OCI-LY7 (cell line): ENCODE data around the gene RAB8A. TPM values are rescaled to one million over a fixed set of nuclear protein-coding genes. Genes with fewer than 3 reads are reported as not detected.

Source experiments
- BruUV-seq: library from RNA; stranded (reverse); fragments of 400-500 nt; replicated peaks from 2 replicates; lab custom pipeline; 2021; lab: Mats Ljungman, UMichigan
- CTCF ChIA-PET: fragments of 300-600 bp; sonication (Branson Sonifier 250); formaldehyde crosslinking; loops from one replicate; lab custom pipeline; 2022; ENCODE audit warnings: antibody characterized with exemption; ENCODE audit not compliant: unreplicated experiment; lab: Charles Lee
- POLR2A ChIA-PET: fragments of 300-600 bp; sonication (Branson Sonifier 250); formaldehyde crosslinking; loops from one replicate; lab custom pipeline; 2022; ENCODE audit warnings: antibody characterized with exemption; lab: Charles Lee
- DNase-seq: peaks from one replicate; pipeline ENCODE4 v3.0.0-alpha.2; 2015; ENCODE audit warnings: low spot score
- H2AFZ ChIP-seq: fragments of 200-600 bp; sonication (generic), shearing (Covaris generic); 2 replicates; pipeline ENCODE4 v1.6.1; 2014; ENCODE audit warnings: mild to moderate bottlenecking, antibody characterized with exemption, low read length, moderate library complexity
- H3K27ac ChIP-seq: fragments of 200-600 bp; sonication (generic); 2 replicates; pipeline ENCODE4 v1.5.1; 2014; ENCODE audit warnings: mixed run types, low read depth, mild to moderate bottlenecking, moderate library complexity, low read length, inconsistent platforms; ENCODE audit not compliant: poor library complexity, severe bottlenecking
- H3K36me3 ChIP-seq: fragments of 200-600 bp; sonication (generic); 2 replicates; pipeline ENCODE4 v1.6.1; 2014; ENCODE audit warnings: mild to moderate bottlenecking, antibody characterized with exemption, low read length, moderate library complexity, mixed read lengths; ENCODE audit not compliant: insufficient read depth
- H3K4me1 ChIP-seq: fragments of 200-600 bp; sonication (generic); 2 replicates; pipeline ENCODE4 v1.5.1; 2014; ENCODE audit warnings: mild to moderate bottlenecking, low read length; ENCODE audit not compliant: insufficient read depth, poor library complexity, severe bottlenecking
- H3K4me2 ChIP-seq: fragments of 200-600 bp; sonication (generic); 2 replicates; pipeline ENCODE4 v1.6.1; 2014; ENCODE audit warnings: mild to moderate bottlenecking, low read length
- H3K4me3 ChIP-seq: fragments of 200-600 bp; sonication (generic); 2 replicates; pipeline ENCODE4 v1.5.1; 2014; ENCODE audit warnings: mild to moderate bottlenecking, low read depth, low read length; ENCODE audit not compliant: poor library complexity, severe bottlenecking
- H3K79me2 ChIP-seq: fragments of 200-600 bp; sonication (generic); 2 replicates; pipeline ENCODE4 v1.6.1; 2016; ENCODE audit warnings: low read depth, mild to moderate bottlenecking, low read length, moderate library complexity, mixed read lengths; ENCODE audit not compliant: insufficient read depth
- H3K9me2 ChIP-seq: fragments of 200-600 bp; sonication (generic); 2 replicates; pipeline ENCODE4 v1.6.1; 2016; ENCODE audit warnings: mild to moderate bottlenecking, low read length, mixed read lengths; ENCODE audit not compliant: insufficient read depth
- H3K9me3 ChIP-seq: fragments of 200-600 bp; sonication (generic); 2 replicates; pipeline ENCODE4 v1.6.1; 2014; ENCODE audit warnings: mild to moderate bottlenecking, mixed run types, low read length, mixed read lengths
- H4K20me1 ChIP-seq: fragments of 200-600 bp; sonication (generic); 2 replicates; pipeline ENCODE4 v1.6.1; 2014; ENCODE audit warnings: mild to moderate bottlenecking, antibody characterized with exemption, low read length, moderate library complexity, mixed read lengths; ENCODE audit not compliant: insufficient read depth
- EZH2phosphoT487 ChIP-seq: fragments of 200-600 bp; sonication (generic); IDR thresholded peaks from 2 replicates; pipeline ENCODE4 v1.6.1; 2018; ENCODE audit warnings: low read depth, borderline replicate concordance, mild to moderate bottlenecking, mixed run types, antibody characterized with exemption, low read length, moderate library complexity, mixed read lengths
- intact Hi-C: fragments of 100-400 bp; cut with micrococcal nuclease; formaldehyde crosslinking; loops from one replicate; pipeline ENCODE4 v1.10.0; 2022; ENCODE audit not compliant: unreplicated experiment
- total RNA-seq, 2 experiments: library from RNA; depleted of rRNA in 1 of 2; stranded (reverse); fragments of >200 nt in 1 of 2; shearing (Covaris generic) in 1 of 2; gene quantifications; 2 replicates each; pipeline ENCODE4 v1.2.3, GENCODE V29; 2014 to 2022
- TF ChIP-seq, protein P1 (sequence below): fragments of 200-600 bp; sonication (generic); conservative IDR thresholded peaks from 2 replicates; pipeline ENCODE4 v1.5.1; 2014; ENCODE audit warnings: mild to moderate bottlenecking, antibody characterized with exemption, low read length, moderate library complexity, mixed read lengths

Gene RAB8A
- total RNA-seq, 2 experiments from 2014 or later = 64.9 to 124 TPM

GRCh38 chr19:16089010-16089846, 22.5 kb upstream of the RAB8A start:
- no peak for TF ChIP-seq EZH2phosphoT487
- TF ChIP-seq, protein P1, sequence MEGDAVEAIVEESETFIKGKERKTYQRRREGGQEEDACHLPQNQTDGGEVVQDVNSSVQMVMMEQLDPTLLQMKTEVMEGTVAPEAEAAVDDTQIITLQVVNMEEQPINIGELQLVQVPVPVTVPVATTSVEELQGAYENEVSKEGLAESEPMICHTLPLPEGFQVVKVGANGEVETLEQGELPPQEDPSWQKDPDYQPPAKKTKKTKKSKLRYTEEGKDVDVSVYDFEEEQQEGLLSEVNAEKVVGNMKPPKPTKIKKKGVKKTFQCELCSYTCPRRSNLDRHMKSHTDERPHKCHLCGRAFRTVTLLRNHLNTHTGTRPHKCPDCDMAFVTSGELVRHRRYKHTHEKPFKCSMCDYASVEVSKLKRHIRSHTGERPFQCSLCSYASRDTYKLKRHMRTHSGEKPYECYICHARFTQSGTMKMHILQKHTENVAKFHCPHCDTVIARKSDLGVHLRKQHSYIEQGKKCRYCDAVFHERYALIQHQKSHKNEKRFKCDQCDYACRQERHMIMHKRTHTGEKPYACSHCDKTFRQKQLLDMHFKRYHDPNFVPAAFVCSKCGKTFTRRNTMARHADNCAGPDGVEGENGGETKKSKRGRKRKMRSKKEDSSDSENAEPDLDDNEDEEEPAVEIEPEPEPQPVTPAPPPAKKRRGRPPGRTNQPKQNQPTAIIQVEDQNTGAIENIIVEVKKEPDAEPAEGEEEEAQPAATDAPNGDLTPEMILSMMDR = no peak; the same call in 1 of the 2 replicates
- H2AFZ ChIP-seq = no peak overlapping the region

DNA sequence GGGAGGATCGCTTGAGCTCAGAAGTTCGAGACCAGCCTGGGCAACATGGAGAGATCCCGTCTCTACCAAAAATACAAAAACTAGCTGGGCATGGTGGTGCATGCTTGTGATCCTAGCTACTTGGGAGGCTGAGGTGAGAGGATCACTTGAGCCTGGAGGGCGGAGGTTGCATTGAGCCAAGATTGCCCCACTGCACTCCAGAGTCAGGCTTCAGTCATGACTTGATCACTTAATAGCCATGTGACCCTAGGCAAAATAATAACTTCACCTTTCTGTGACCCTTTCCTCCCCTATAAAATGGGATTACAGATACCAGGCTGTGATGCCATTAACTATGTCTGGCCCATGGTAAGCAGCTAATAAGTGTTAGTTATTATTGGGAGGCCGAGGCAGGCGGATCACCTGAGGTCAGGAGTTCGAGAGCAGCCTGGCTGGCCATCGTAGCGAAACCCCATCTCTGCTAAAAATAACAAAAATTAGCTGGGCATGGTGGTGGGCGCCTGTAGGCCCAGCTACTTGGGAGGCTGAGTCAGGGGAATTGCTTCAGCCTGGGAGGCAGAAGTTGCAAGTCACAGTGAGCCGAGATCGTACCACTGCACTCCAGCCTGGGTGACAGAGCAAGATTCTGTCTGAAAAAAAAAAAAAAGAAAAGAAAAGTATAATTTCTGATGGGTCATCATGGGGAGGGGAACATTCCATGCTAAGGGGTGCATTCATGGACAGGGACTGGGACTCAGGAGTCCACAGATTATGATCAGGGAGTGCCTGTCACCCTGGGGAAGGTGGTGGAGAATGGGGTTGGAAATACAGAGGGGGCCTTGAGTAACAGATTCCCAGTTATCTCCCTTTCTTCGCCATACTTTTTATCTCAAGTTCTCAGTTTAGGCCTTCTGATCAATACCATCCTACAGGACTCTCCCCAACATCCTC, 19.9 kb upstream of the RAB8A start:
- DNase-seq = no peak
- ChIA-PET POLR2A (no interaction called here), CTCF (no interaction called here)
- H3K4me2 ChIP-seq = no peak overlapping the region
- no peaks in the 10 kb centered on the region for H3K79me2 ChIP-seq
- no peak overlapping the region for H3K27ac ChIP-seq
- intact Hi-C loops = no loop called here
- no peaks in the 10 kb centered on the region for H4K20me1 ChIP-seq
- H3K9me3 ChIP-seq = no peaks in the 10 kb centered on the region
- no peaks in the 10 kb centered on the region for H3K4me1 ChIP-seq
- H3K36me3 ChIP-seq = peaks cover 99% of the 10 kb centered on the region
- TF ChIP-seq EZH2phosphoT487 = no peak
- TF ChIP-seq, protein P1 = no peak
- H3K9me2 ChIP-seq = no peaks in the 10 kb centered on the region
- no peak overlapping the region for H2AFZ ChIP-seq
- no TSS peak for BruUV-seq
- no peak overlapping the region for H3K4me3 ChIP-seq

More at GRCh38 chr19:16089010-16089846, 22.5 kb upstream of the RAB8A start:
- Histone ChIP-seq H3K79me2 (no peaks in the 10 kb centered on the region), H3K4me2 (no peak overlapping the region), H3K27ac (no peak overlapping the region), H3K36me3 (peaks cover 99% of the 10 kb centered on the region), H3K9me3 (no peaks in the 10 kb centered on the region), H3K4me3 (no peak overlapping the region), H3K4me1 (peaks cover 14% of the 10 kb centered on the region), H3K9me2 (no peaks in the 10 kb centered on the region), H4K20me1 (no peaks in the 10 kb centered on the region)
- no peak for DNase-seq
- no TSS peak for BruUV-seq
- ChIA-PET CTCF (interaction anchor here (0.6 kb wide), 2 partner anchors 13 to 1095 kb away, joined by 4 read pairs; partner anchors contain the start of gene TPM4), POLR2A (no interaction called here)
- intact Hi-C loops = no loop called here
